HepG2 (cell line): ENCODE data around the gene ESF1. TPM values are rescaled to one million over a fixed set of nuclear protein-coding genes. Genes with fewer than 3 reads are reported as not detected.
A peak's percentile ranks its signal among the peaks of the same experiment; 100 is the strongest.

ENCODE experiments used
- DNMT3B ChIP-seq: conservative IDR thresholded peaks from 2 replicates; pipeline ENCODE4 v1.6.1; 2016; ENCODE audit warnings: missing biosample characterization, control low read depth
- NFIC ChIP-seq: IDR thresholded peaks from 2 replicates; pipeline ENCODE4 v1.6.1; 2012; ENCODE audit warnings: mild to moderate bottlenecking, low read length, inconsistent platforms
- SALL2 ChIP-seq: sonication (generic); formaldehyde crosslinking; IDR thresholded peaks from 2 replicates; pipeline ENCODE4 v1.8.1; 2023; ENCODE audit warnings: mild to moderate bottlenecking, missing genetic modification reagents, inconsistent platforms
- SOX13 ChIP-seq, 3 experiments: fragments of 450-650 bp in 1 of 3; sonication (generic) in 1 of 3; formaldehyde crosslinking in 1 of 3; IDR thresholded peaks in 2 of 3; conservative IDR thresholded peaks in 1 of 3; 2 replicates each; pipeline versions ENCODE4 v1.5.0 to v1.6.1; 2016 to 2020; ENCODE audit warnings: antibody characterized with exemption in 1 of 3, mild to moderate bottlenecking in 1 of 3, missing compliant biosample characterization in 1 of 3, missing genetic modification reagents in 1 of 3, moderate library complexity in 1 of 3
- SYNCRIP ChIP-seq: fragments of 200-400 bp; formaldehyde crosslinking; IDR thresholded peaks from 2 replicates; pipeline ENCODE4 v1.6.1; 2018; ENCODE audit warnings: mild to moderate bottlenecking, low read depth, low read length; ENCODE audit not compliant: insufficient read depth
- TMF1 ChIP-seq: sonication (generic); formaldehyde crosslinking; IDR thresholded peaks from 2 replicates; pipeline ENCODE4 v1.8.1; 2022; ENCODE audit warnings: low read depth, missing genetic modification reagents
- ZNF124 ChIP-seq: sonication (generic); formaldehyde crosslinking; IDR thresholded peaks from 2 replicates; pipeline ENCODE4 v1.4.0; 2020; ENCODE audit warnings: missing genetic modification reagents
- ZNF17 ChIP-seq: sonication (generic); formaldehyde crosslinking; IDR thresholded peaks from 2 replicates; pipeline ENCODE4 v1.5.0; 2020; ENCODE audit warnings: mild to moderate bottlenecking, missing genetic modification reagents
- ZNF232 ChIP-seq: sonication (generic); formaldehyde crosslinking; IDR thresholded peaks from 2 replicates; pipeline ENCODE4 v1.4.0; 2020; ENCODE audit warnings: missing genetic modification reagents, borderline replicate concordance
- ZNF670 ChIP-seq: sonication (generic); formaldehyde crosslinking; IDR thresholded peaks from 2 replicates; pipeline ENCODE4 v1.8.0; 2022; ENCODE audit warnings: mild to moderate bottlenecking, missing genetic modification reagents, borderline replicate concordance
- ZNF761 ChIP-seq: sonication (generic); formaldehyde crosslinking; conservative IDR thresholded peaks from 2 replicates; pipeline ENCODE4 v1.4.0; 2020; ENCODE audit warnings: mild to moderate bottlenecking, missing genetic modification reagents
- polyA plus RNA-seq, 8 experiments: library from polyadenylated mRNA; depleted of rRNA in 3 of 8; stranded (reverse) in 7 of 8; unstranded in 1 of 8; fragments of >200 nt; fragmentation: Illumina TruSeq in 4 of 8; extraction: Trizol in 4 of 8; gene quantifications; 2 replicates each; pipeline versions ENCODE4 v1.2.1 to v1.2.3, GENCODE V29; 2011 to 2016; ENCODE audit warnings: low read depth in 4 of 8, missing spikeins in 1 of 8, mixed read lengths in 1 of 8; ENCODE audit not compliant: insufficient read depth in 1 of 8
- total RNA-seq, 5 experiments: library from RNA; depleted of rRNA; stranded (reverse); fragments of >200 nt; fragmentation: Illumina TruSeq; extraction: Trizol; gene quantifications; 2 replicates each; pipeline ENCODE4 v1.2.3, GENCODE V29; 2016; ENCODE audit warnings: low read depth in 1 of 5
- TF ChIP-seq, protein P1 (sequence below): sonication (generic); formaldehyde crosslinking; IDR thresholded peaks from 2 replicates; pipeline ENCODE4 v1.4.0; 2020; ENCODE audit warnings: missing genetic modification reagents, low read depth, mild to moderate bottlenecking, borderline replicate concordance
- TF ChIP-seq, protein P2 (sequence below): sonication (generic); formaldehyde crosslinking; IDR thresholded peaks from 2 replicates; pipeline ENCODE4 v1.5.0; 2020; ENCODE audit warnings: mild to moderate bottlenecking, missing genetic modification reagents, borderline replicate concordance
- TF ChIP-seq, protein P3 (sequence below): sonication (generic); formaldehyde crosslinking; IDR thresholded peaks from 2 replicates; pipeline ENCODE4 v1.5.0; 2020; ENCODE audit warnings: mild to moderate bottlenecking, missing genetic modification reagents
- TF ChIP-seq, protein P4 (sequence below): sonication (generic); formaldehyde crosslinking; IDR thresholded peaks from 2 replicates; pipeline ENCODE4 v1.4.0; 2020; ENCODE audit warnings: missing genetic modification reagents

Gene ESF1
- total and polyA plus RNA-seq, 2 of the 13 experiments (the other 11 are each of a cell fraction or from before 2014, with no cell fraction given), result 7.3 to 66.9 TPM

DNA sequence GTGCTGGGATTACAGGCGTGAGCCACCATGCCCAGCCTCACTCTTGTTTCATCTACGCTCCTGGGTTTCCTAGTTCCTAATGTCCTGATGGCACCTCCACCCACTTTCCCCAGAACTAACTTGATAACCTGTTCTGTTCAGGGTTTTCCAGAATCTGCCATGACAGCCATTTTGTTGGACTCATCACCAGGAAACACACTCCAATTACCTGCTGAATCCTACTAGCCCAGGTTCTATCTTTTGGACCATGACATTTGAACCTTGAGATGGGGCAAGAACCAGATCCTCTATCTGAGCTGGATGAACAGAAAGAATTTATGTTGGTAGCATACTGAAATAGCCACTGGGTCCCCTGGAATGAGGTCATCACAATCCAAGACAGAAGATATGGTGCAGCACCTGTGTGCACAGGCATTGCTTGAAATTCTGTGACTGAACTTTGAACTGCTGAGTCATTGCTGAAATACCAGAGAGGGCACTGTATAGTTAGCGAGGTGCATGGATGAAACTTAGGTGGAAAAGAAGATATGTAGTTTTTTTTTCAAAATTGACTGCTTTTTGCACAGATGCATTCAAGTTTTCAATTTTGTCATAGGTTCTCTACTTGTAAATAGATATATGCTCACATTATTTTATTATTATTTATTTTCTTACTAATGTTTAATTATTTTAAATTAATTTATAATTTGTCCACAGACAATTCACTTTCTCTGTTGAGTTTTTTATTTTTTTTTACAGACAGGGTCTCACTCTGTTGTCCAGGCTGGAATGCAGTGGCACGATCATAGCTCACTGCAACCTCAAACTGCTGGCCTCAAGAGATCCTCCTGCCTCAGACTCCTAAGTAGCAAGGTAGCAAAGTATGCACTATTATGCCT is 103.2 kb downstream of the ESF1 start (continued):
- TF ChIP-seq SYNCRIP, result no peak
- TF ChIP-seq, protein P1, sequence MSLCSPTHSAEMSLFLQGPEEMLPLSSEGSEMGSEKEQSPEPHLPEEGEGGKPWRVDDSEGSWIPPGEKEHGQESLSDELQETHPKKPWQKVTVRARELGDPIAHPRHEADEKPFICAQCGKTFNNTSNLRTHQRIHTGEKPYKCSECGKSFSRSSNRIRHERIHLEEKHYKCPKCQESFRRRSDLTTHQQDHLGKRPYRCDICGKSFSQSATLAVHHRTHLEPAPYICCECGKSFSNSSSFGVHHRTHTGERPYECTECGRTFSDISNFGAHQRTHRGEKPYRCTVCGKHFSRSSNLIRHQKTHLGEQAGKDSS (CRISPR knock-in tag), result no peak
- TF ChIP-seq, protein P2, sequence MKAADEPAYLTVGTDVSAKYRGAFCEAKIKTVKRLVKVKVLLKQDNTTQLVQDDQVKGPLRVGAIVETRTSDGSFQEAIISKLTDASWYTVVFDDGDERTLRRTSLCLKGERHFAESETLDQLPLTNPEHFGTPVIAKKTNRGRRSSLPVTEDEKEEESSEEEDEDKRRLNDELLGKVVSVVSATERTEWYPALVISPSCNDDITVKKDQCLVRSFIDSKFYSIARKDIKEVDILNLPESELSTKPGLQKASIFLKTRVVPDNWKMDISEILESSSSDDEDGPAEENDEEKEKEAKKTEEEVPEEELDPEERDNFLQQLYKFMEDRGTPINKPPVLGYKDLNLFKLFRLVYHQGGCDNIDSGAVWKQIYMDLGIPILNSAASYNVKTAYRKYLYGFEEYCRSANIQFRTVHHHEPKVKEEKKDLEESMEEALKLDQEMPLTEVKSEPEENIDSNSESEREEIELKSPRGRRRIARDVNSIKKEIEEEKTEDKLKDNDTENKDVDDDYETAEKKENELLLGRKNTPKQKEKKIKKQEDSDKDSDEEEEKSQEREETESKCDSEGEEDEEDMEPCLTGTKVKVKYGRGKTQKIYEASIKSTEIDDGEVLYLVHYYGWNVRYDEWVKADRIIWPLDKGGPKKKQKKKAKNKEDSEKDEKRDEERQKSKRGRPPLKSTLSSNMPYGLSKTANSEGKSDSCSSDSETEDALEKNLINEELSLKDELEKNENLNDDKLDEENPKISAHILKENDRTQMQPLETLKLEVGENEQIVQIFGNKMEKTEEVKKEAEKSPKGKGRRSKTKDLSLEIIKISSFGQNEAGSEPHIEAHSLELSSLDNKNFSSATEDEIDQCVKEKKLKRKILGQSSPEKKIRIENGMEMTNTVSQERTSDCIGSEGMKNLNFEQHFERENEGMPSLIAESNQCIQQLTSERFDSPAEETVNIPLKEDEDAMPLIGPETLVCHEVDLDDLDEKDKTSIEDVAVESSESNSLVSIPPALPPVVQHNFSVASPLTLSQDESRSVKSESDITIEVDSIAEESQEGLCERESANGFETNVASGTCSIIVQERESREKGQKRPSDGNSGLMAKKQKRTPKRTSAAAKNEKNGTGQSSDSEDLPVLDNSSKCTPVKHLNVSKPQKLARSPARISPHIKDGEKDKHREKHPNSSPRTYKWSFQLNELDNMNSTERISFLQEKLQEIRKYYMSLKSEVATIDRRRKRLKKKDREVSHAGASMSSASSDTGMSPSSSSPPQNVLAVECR (CRISPR knock-in tag), result no peak
- TF ChIP-seq ZNF17 (CRISPR knock-in tag), result no peak
- TF ChIP-seq ZNF761 (CRISPR knock-in tag), result no peak
- TF ChIP-seq ZNF670 (CRISPR knock-in tag), result peak; percentile 44; the same call in 1 of the 2 replicates
- TF ChIP-seq NFIC, result no peak
- 0 out of 2 replicates have a peak, but pooled peaks have one; percentile 63 for TF ChIP-seq ZNF124 (CRISPR knock-in tag)
- TF ChIP-seq, protein P3, sequence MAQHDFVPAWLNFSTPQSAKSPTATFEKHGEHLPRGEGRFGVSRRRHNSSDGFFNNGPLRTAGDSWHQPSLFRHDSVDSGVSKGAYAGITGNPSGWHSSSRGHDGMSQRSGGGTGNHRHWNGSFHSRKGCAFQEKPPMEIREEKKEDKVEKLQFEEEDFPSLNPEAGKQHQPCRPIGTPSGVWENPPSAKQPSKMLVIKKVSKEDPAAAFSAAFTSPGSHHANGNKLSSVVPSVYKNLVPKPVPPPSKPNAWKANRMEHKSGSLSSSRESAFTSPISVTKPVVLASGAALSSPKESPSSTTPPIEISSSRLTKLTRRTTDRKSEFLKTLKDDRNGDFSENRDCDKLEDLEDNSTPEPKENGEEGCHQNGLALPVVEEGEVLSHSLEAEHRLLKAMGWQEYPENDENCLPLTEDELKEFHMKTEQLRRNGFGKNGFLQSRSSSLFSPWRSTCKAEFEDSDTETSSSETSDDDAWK (CRISPR knock-in tag), result no peak
- no peak for TF ChIP-seq SALL2 (CRISPR knock-in tag)
- TF ChIP-seq, protein P4, sequence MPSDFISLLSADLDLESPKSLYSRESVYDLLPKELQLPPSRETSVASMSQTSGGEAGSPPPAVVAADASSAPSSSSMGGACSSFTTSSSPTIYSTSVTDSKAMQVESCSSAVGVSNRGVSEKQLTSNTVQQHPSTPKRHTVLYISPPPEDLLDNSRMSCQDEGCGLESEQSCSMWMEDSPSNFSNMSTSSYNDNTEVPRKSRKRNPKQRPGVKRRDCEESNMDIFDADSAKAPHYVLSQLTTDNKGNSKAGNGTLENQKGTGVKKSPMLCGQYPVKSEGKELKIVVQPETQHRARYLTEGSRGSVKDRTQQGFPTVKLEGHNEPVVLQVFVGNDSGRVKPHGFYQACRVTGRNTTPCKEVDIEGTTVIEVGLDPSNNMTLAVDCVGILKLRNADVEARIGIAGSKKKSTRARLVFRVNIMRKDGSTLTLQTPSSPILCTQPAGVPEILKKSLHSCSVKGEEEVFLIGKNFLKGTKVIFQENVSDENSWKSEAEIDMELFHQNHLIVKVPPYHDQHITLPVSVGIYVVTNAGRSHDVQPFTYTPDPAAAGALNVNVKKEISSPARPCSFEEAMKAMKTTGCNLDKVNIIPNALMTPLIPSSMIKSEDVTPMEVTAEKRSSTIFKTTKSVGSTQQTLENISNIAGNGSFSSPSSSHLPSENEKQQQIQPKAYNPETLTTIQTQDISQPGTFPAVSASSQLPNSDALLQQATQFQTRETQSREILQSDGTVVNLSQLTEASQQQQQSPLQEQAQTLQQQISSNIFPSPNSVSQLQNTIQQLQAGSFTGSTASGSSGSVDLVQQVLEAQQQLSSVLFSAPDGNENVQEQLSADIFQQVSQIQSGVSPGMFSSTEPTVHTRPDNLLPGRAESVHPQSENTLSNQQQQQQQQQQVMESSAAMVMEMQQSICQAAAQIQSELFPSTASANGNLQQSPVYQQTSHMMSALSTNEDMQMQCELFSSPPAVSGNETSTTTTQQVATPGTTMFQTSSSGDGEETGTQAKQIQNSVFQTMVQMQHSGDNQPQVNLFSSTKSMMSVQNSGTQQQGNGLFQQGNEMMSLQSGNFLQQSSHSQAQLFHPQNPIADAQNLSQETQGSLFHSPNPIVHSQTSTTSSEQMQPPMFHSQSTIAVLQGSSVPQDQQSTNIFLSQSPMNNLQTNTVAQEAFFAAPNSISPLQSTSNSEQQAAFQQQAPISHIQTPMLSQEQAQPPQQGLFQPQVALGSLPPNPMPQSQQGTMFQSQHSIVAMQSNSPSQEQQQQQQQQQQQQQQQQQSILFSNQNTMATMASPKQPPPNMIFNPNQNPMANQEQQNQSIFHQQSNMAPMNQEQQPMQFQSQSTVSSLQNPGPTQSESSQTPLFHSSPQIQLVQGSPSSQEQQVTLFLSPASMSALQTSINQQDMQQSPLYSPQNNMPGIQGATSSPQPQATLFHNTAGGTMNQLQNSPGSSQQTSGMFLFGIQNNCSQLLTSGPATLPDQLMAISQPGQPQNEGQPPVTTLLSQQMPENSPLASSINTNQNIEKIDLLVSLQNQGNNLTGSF (CRISPR knock-in tag), result no peak
- no peak for TF ChIP-seq TMF1 (CRISPR knock-in tag)
- no peak for TF ChIP-seq ZNF232 (CRISPR knock-in tag)
- TF ChIP-seq DNMT3B (CRISPR knock-in tag), result peak; percentile 81; the same call in 1 of the 2 replicates
- no peak for TF ChIP-seq SOX13 (IDR thresholded peaks at IDR 0.05)
- peak in 1 of 2 experiments; percentile 61; a peak in 2 of 4 replicates for TF ChIP-seq SOX13 (CRISPR knock-in tag; conservative IDR thresholded peaks at IDR 0.05 in 1 of 2, IDR thresholded peaks at IDR 0.05 in 1 of 2)
